22Rv1 (cell line): ENCODE measurements around the gene ZFAND5.

Source experiments
- H3K27ac ChIP-seq: fragments of 450-650 bp; 2 replicates; pipeline ENCODE4 v1.5.1; 2017
- ZFX ChIP-seq: fragments of 450-650 bp; IDR thresholded peaks from 2 replicates; pipeline ENCODE4 v1.6.1; 2017; ENCODE audit warnings: antibody characterized with exemption, borderline replicate concordance
- TF ChIP-seq, protein P1 (sequence below): fragments of 450-650 bp; IDR thresholded peaks from 2 replicates; pipeline ENCODE4 v1.5.1; 2017; ENCODE audit warnings: mild to moderate bottlenecking

The ZFAND5 gene

GRCh38 chr9:72352911-72353388 lies 12.1 kb downstream of the ZFAND5 start:
- no peak for TF ChIP-seq ZFX
- TF ChIP-seq, protein P1, sequence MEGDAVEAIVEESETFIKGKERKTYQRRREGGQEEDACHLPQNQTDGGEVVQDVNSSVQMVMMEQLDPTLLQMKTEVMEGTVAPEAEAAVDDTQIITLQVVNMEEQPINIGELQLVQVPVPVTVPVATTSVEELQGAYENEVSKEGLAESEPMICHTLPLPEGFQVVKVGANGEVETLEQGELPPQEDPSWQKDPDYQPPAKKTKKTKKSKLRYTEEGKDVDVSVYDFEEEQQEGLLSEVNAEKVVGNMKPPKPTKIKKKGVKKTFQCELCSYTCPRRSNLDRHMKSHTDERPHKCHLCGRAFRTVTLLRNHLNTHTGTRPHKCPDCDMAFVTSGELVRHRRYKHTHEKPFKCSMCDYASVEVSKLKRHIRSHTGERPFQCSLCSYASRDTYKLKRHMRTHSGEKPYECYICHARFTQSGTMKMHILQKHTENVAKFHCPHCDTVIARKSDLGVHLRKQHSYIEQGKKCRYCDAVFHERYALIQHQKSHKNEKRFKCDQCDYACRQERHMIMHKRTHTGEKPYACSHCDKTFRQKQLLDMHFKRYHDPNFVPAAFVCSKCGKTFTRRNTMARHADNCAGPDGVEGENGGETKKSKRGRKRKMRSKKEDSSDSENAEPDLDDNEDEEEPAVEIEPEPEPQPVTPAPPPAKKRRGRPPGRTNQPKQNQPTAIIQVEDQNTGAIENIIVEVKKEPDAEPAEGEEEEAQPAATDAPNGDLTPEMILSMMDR = no peak
- peak overlapping the region; percentile 69 for H3K27ac ChIP-seq

DNA sequence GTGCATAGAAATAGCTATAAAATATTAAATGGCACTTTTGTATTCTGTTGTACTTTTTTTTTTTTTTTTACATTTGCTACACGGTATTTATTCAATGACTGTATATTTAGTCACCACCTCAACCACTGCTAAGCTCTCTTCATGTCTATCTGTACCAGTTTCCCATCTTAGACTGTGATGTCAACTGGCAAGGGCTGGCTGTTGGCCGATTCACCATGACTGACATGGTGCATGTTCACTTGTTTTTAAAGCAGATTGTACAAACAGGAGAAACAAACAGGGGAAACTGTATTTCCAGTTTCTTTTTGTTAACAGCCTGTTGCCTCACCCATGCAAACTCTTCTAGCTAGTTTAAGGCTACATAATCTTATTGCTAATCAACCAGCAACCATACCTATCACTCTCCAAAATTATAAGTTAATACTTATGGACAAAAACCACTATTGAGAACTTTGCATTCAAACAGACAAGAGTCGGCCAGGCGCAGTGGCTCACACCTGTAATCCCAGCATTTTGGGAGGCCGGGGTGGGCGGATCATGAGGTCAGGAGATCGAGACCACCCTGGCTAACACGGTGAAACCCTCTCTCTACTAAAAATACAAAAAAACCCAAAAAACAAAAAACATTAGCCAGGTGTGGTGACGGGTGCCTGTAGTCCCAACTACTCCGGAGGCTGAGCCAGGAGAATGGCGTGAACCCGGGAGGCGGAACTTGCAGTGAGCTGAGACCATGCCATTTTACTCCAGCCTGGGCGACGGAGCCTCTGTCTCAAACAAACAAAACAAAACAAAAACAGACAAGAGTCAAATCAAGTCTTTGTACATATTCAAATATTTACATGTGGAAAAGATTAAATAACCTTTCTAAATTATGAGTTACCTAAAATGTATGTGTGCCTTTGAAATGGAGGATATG lies 13.2 kb downstream of the ZFAND5 start:
- TF ChIP-seq, protein P1 = no peak
- TF ChIP-seq ZFX = no peak
- peak overlapping the region; percentile 69 for H3K27ac ChIP-seq

DNA sequence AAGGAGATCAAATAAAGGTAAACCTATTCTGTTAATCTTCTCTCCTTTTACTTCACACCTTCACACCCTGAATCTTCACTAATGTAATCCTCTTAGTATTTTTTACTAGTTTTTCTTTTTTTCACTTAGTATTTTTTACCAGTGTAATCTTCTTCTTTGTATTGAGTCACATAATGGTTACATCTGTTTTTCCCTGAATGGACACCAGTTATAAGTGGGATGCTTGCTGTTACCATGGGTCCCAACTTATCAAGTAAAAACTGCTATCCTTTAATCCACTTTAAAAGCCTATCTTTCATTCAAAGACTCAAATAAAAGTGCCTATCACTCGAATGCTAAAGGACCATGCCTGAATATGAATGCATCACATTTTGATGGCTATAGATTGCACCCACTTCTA lies 15.1 kb downstream of the ZFAND5 start:
- no peak for TF ChIP-seq ZFX
- TF ChIP-seq, protein P1 = no peak
- H3K27ac ChIP-seq = no peak overlapping the region

DNA sequence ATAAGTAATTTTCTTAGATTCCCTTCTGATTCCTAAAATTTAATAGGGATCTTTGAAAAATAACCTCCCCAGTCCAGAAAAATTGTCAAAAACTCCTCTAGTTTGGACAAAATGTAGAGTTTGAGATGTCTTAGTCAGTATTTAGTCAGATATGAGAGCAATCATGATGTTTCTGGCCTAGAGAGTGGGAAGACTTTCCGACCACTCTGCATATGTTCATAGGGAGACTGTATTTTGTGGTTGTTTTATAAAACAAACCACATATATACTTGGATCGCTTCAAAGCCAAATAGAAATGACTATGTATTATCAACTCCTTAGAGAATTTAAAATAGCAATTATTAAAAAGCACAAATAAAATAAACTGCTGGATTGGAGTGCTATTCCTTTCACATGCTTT lies 15.8 kb downstream of the ZFAND5 start:
- no peak overlapping the region for H3K27ac ChIP-seq
- TF ChIP-seq, protein P1 = no peak
- no peak for TF ChIP-seq ZFX

GRCh38 chr9:72346333-72346732 lies 18.7 kb downstream of the ZFAND5 start:
- TF ChIP-seq, protein P1 = no peak
- no peak for TF ChIP-seq ZFX
- H3K27ac ChIP-seq = no peak overlapping the region

DNA sequence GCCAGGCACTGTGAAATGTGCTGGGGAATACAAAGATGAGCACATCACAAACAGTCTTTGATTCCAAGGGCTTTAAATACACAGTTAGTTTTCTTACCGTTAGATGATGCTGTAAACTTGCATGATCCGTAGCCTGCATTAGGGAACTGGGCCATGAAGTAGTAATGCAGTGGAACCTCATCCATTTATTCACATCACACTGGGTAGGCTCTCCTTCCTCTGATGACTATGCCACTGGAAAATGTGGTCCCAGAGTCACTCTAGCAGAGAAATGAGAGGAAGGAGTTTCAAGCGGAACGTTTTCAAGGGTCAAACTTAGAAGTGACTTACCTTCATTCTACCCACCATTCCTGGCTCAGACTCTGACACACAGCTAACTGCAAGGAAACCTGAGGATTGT lies 26.4 kb downstream of the ZFAND5 start:
- H3K27ac ChIP-seq = no peak overlapping the region
- TF ChIP-seq ZFX = no peak

- no peak for TF ChIP-seq ZFX
- TF ChIP-seq, protein P1 = no peak
- no peak overlapping the region for H3K27ac ChIP-seq
These were observed 27.7 kb downstream of the ZFAND5 start for GRCh38 chr9:72337286-72337685.
